ENCODE results near the gene VANGL2. TPM values are rescaled to one million over a fixed set of nuclear protein-coding genes. Genes with fewer than 3 reads are reported as not detected.
A peak's percentile ranks its signal among the peaks of the same experiment; 100 is the strongest.
"Not testable (repeated sequence)": the region's sequence is repeated elsewhere in the genome, so short reads cannot be mapped to it uniquely, and the experiment has no call there.

The VANGL2 gene
- total RNA-seq, 1 donor from 2014 or later: 2.1 TPM

GRCh38 chr1:160377585-160378206 is 22.7 kb upstream of the VANGL2 start:
- H3K9ac ChIP-seq (ENCODE audit: low read depth in 1 of 3, low read length in 3 of 3): no peak overlapping the region
- H3K27me3 ChIP-seq (ENCODE audit: control insufficient read depth in 3 of 3, insufficient read depth in 3 of 3, low read length in 3 of 3): no peaks in the 10 kb centered on the region
- no peaks in the 10 kb centered on the region for H3K36me3 ChIP-seq (ENCODE audit: control insufficient read depth in 3 of 3, insufficient read depth in 3 of 3, low read length in 3 of 3)
- H3K4me1 ChIP-seq (ENCODE audit: control insufficient read depth in 3 of 3, insufficient read depth in 3 of 3, low read length in 3 of 3): peaks cover 11 to 18% (median 15%) of the 10 kb centered on the region in 3 donors
- H3K4me3 ChIP-seq (ENCODE audit: low read length in 3 of 3): no peak overlapping the region
- no peak overlapping the region for H3K27ac ChIP-seq (ENCODE audit: low read depth, low read length)
- no peaks in the 10 kb centered on the region for H3K9me3 ChIP-seq (ENCODE audit: control insufficient read depth in 3 of 3, low read length in 3 of 3)

- not testable (repeated sequence) for H3K9ac ChIP-seq (ENCODE audit: low read depth in 1 of 3, low read length in 3 of 3); H3K36me3 ChIP-seq (ENCODE audit: control insufficient read depth in 3 of 3, insufficient read depth in 3 of 3, low read length in 3 of 3); H3K27me3 ChIP-seq (ENCODE audit: control insufficient read depth in 3 of 3, insufficient read depth in 3 of 3, low read length in 3 of 3); H3K4me3 ChIP-seq (ENCODE audit: low read length in 3 of 3); H3K4me1 ChIP-seq (ENCODE audit: control insufficient read depth in 3 of 3, insufficient read depth in 3 of 3, low read length in 3 of 3); H3K27ac ChIP-seq (ENCODE audit: low read depth, low read length); H3K9me3 ChIP-seq (ENCODE audit: control insufficient read depth in 3 of 3, low read length in 3 of 3)
Observed at GRCh38 chr1:160384812-160385211, 15.6 kb upstream of the VANGL2 start.

- not testable (repeated sequence) for H3K27ac ChIP-seq (ENCODE audit: low read depth, low read length); H3K36me3 ChIP-seq (ENCODE audit: control insufficient read depth in 3 of 3, insufficient read depth in 3 of 3, low read length in 3 of 3); H3K4me3 ChIP-seq (ENCODE audit: low read length in 3 of 3); H3K9ac ChIP-seq (ENCODE audit: low read depth in 1 of 3, low read length in 3 of 3); H3K27me3 ChIP-seq (ENCODE audit: control insufficient read depth in 3 of 3, insufficient read depth in 3 of 3, low read length in 3 of 3); H3K9me3 ChIP-seq (ENCODE audit: control insufficient read depth in 3 of 3, low read length in 3 of 3); H3K4me1 ChIP-seq (ENCODE audit: control insufficient read depth in 3 of 3, insufficient read depth in 3 of 3, low read length in 3 of 3)
Observed at GRCh38 chr1:160388406-160388805, 12.0 kb upstream of the VANGL2 start.

- Histone ChIP-seq H3K27me3 (ENCODE audit: control insufficient read depth in 3 of 3, insufficient read depth in 3 of 3, low read length in 3 of 3) (peaks cover 3 to 5% (median 3%) of the 10 kb centered on the region in 3 donors), H3K9me3 (ENCODE audit: control insufficient read depth in 3 of 3, low read length in 3 of 3) (no peaks in the 10 kb centered on the region), H3K9ac (ENCODE audit: low read depth in 1 of 3, low read length in 3 of 3) (no peak overlapping the region), H3K4me3 (ENCODE audit: low read length in 3 of 3) (no peak overlapping the region), H3K36me3 (ENCODE audit: control insufficient read depth in 3 of 3, insufficient read depth in 3 of 3, low read length in 3 of 3) (no peaks in the 10 kb centered on the region), H3K4me1 (ENCODE audit: control insufficient read depth in 3 of 3, insufficient read depth in 3 of 3, low read length in 3 of 3) (no peaks in the 10 kb centered on the region), H3K27ac (ENCODE audit: low read depth, low read length) (no peak overlapping the region)
Observed at GRCh38 chr1:160394673-160395072, 5.7 kb upstream of the VANGL2 start.

GRCh38 chr1:160397651-160398050 is 2.7 kb upstream of the VANGL2 start:
- H3K4me1 ChIP-seq (ENCODE audit: control insufficient read depth in 3 of 3, insufficient read depth in 3 of 3, low read length in 3 of 3): peaks cover 4 to 5% (median 5%) of the 10 kb centered on the region in 3 donors
- H3K9me3 ChIP-seq (ENCODE audit: control insufficient read depth in 3 of 3, low read length in 3 of 3): no peaks in the 10 kb centered on the region
- H3K4me3 ChIP-seq (ENCODE audit: low read length in 3 of 3): no peak overlapping the region
- peaks cover 11 to 20% (median 18%) of the 10 kb centered on the region in 3 donors for H3K27me3 ChIP-seq (ENCODE audit: control insufficient read depth in 3 of 3, insufficient read depth in 3 of 3, low read length in 3 of 3)
- no peaks in the 10 kb centered on the region for H3K36me3 ChIP-seq (ENCODE audit: control insufficient read depth in 3 of 3, insufficient read depth in 3 of 3, low read length in 3 of 3)
- no peak overlapping the region for H3K9ac ChIP-seq (ENCODE audit: low read depth in 1 of 3, low read length in 3 of 3)
- no peak overlapping the region for H3K27ac ChIP-seq (ENCODE audit: low read depth, low read length)

- H3K27ac ChIP-seq (ENCODE audit: low read depth, low read length): no peak overlapping the region
- no peaks in the 10 kb centered on the region for H3K9me3 ChIP-seq (ENCODE audit: control insufficient read depth in 3 of 3, low read length in 3 of 3)
- H3K4me3 ChIP-seq (ENCODE audit: low read length in 3 of 3): no peak overlapping the region
- H3K27me3 ChIP-seq (ENCODE audit: control insufficient read depth in 3 of 3, insufficient read depth in 3 of 3, low read length in 3 of 3): peaks cover 11 to 23% (median 18%) of the 10 kb centered on the region in 3 donors
- H3K36me3 ChIP-seq (ENCODE audit: control insufficient read depth in 3 of 3, insufficient read depth in 3 of 3, low read length in 3 of 3): no peaks in the 10 kb centered on the region
- peaks cover 4 to 5% (median 5%) of the 10 kb centered on the region in 3 donors for H3K4me1 ChIP-seq (ENCODE audit: control insufficient read depth in 3 of 3, insufficient read depth in 3 of 3, low read length in 3 of 3)
- no peak overlapping the region for H3K9ac ChIP-seq (ENCODE audit: low read depth in 1 of 3, low read length in 3 of 3)
Observed at GRCh38 chr1:160398823-160399222, 1.5 kb upstream of the VANGL2 start.

- H3K9ac ChIP-seq (ENCODE audit: low read depth in 1 of 3, low read length in 3 of 3): peak overlapping the region in 2 of 3 donors; percentile 68 to 75
- no peak overlapping the region for H3K27ac ChIP-seq (ENCODE audit: low read depth, low read length)
- H3K4me1 ChIP-seq (ENCODE audit: control insufficient read depth in 3 of 3, insufficient read depth in 3 of 3, low read length in 3 of 3): peaks cover 4 to 5% (median 5%) of the 10 kb centered on the region in 3 donors
- H3K36me3 ChIP-seq (ENCODE audit: control insufficient read depth in 3 of 3, insufficient read depth in 3 of 3, low read length in 3 of 3): no peaks in the 10 kb centered on the region
- H3K27me3 ChIP-seq (ENCODE audit: control insufficient read depth in 3 of 3, insufficient read depth in 3 of 3, low read length in 3 of 3): peaks cover 11 to 25% (median 23%) of the 10 kb centered on the region in 3 donors
- no peaks in the 10 kb centered on the region for H3K9me3 ChIP-seq (ENCODE audit: control insufficient read depth in 3 of 3, low read length in 3 of 3)
- peak overlapping the region; percentile 59 to 76 (median 60) for H3K4me3 ChIP-seq (ENCODE audit: low read length in 3 of 3)
Observed at GRCh38 chr1:160399544-160400222, 681 bp upstream of the VANGL2 start.

- Histone ChIP-seq H3K36me3 (ENCODE audit: control insufficient read depth in 3 of 3, insufficient read depth in 3 of 3, low read length in 3 of 3) (no peaks in the 10 kb centered on the region), H3K4me3 (ENCODE audit: low read length in 3 of 3) (peak overlapping the region; percentile 51 to 67 (median 60)), H3K27ac (ENCODE audit: low read depth, low read length) (no peak overlapping the region), H3K9me3 (ENCODE audit: control insufficient read depth in 3 of 3, low read length in 3 of 3) (no peaks in the 10 kb centered on the region), H3K4me1 (ENCODE audit: control insufficient read depth in 3 of 3, insufficient read depth in 3 of 3, low read length in 3 of 3) (peaks cover 4 to 5% (median 5%) of the 10 kb centered on the region in 3 donors), H3K27me3 (ENCODE audit: control insufficient read depth in 3 of 3, insufficient read depth in 3 of 3, low read length in 3 of 3) (peaks cover 11 to 25% (median 23%) of the 10 kb centered on the region in 3 donors), H3K9ac (ENCODE audit: low read depth in 1 of 3, low read length in 3 of 3) (peak overlapping the region; percentile 20 to 56 (median 54))
Observed at GRCh38 chr1:160400646-160401486, 502 bp downstream of the VANGL2 start.

- peak overlapping the region; percentile 51 to 67 (median 60) for H3K4me3 ChIP-seq (ENCODE audit: low read length in 3 of 3)
- peaks cover 4 to 5% (median 5%) of the 10 kb centered on the region in 3 donors for H3K4me1 ChIP-seq (ENCODE audit: control insufficient read depth in 3 of 3, insufficient read depth in 3 of 3, low read length in 3 of 3)
- H3K9me3 ChIP-seq (ENCODE audit: control insufficient read depth in 3 of 3, low read length in 3 of 3): no peaks in the 10 kb centered on the region
- H3K9ac ChIP-seq (ENCODE audit: low read depth in 1 of 3, low read length in 3 of 3): peak overlapping the region in 2 of 3 donors; percentile 20 to 54
- H3K27ac ChIP-seq (ENCODE audit: low read depth, low read length): no peak overlapping the region
- peaks cover 11 to 25% (median 23%) of the 10 kb centered on the region in 3 donors for H3K27me3 ChIP-seq (ENCODE audit: control insufficient read depth in 3 of 3, insufficient read depth in 3 of 3, low read length in 3 of 3)
- no peaks in the 10 kb centered on the region for H3K36me3 ChIP-seq (ENCODE audit: control insufficient read depth in 3 of 3, insufficient read depth in 3 of 3, low read length in 3 of 3)
Observed at GRCh38 chr1:160401487-160401805, 1.1 kb downstream of the VANGL2 start.
